IPS DF 4.7 (cell line): ENCODE results near the gene APOL1.
"Not testable (repeated sequence)": the region's sequence is repeated elsewhere in the genome, so short reads cannot be mapped to it uniquely, and the experiment has no call there.

Experiments
- DNase-seq: peaks from one replicate; pipeline ENCODE4 v3.0.0-alpha.2; 2013; ENCODE audit warnings: low spot score; ENCODE audit errors: extremely low read depth

Gene APOL1

GRCh38 chr22:36252754-36253522 lies at the start of gene APOL1:
APOL1 (plus strand) TSS chr22:36253133; CDS start chr22:36254956, 1,823 bp downstream.
- DNase-seq, result no peak

GRCh38 chr22:36203441-36203840 lies 49.5 kb upstream of the APOL1 start:
- not testable (repeated sequence) for DNase-seq

- DNase-seq, result no peak
These were observed 48.8 kb upstream of the APOL1 start for GRCh38 chr22:36204001-36204631.

GRCh38 chr22:36204632-36205015 lies 48.3 kb upstream of the APOL1 start:
- no peak for DNase-seq

GRCh38 chr22:36205573-36205972 lies 47.4 kb upstream of the APOL1 start:
- DNase-seq, result not testable (repeated sequence)

GRCh38 chr22:36206255-36206654 lies 46.7 kb upstream of the APOL1 start:
- no peak for DNase-seq

GRCh38 chr22:36208162-36208765 lies 44.7 kb upstream of the APOL1 start:
- no peak for DNase-seq

- no peak for DNase-seq
These were observed 44.0 kb upstream of the APOL1 start for GRCh38 chr22:36208914-36209313.

GRCh38 chr22:36209488-36209908 lies 43.4 kb upstream of the APOL1 start:
- not testable (repeated sequence) for DNase-seq

- DNase-seq, result no peak
These were observed 42.7 kb upstream of the APOL1 start for GRCh38 chr22:36210224-36210623.

- no peak for DNase-seq
These were observed 41.6 kb upstream of the APOL1 start for GRCh38 chr22:36211237-36211861.

GRCh38 chr22:36212901-36213300 lies 40.0 kb upstream of the APOL1 start:
- DNase-seq, result no peak

- DNase-seq, result no peak
These were observed 39.3 kb upstream of the APOL1 start for GRCh38 chr22:36213586-36213985.

GRCh38 chr22:36215981-36216380 lies 37.0 kb upstream of the APOL1 start:
- DNase-seq, result no peak

GRCh38 chr22:36218648-36219193 lies 34.2 kb upstream of the APOL1 start:
- no peak for DNase-seq

- DNase-seq, result no peak
These were observed 32.4 kb upstream of the APOL1 start for GRCh38 chr22:36220451-36220921.

GRCh38 chr22:36221799-36222751 lies 30.9 kb upstream of the APOL1 start:
- no peak for DNase-seq

- no peak for DNase-seq
These were observed 30.0 kb upstream of the APOL1 start for GRCh38 chr22:36222887-36223450.

GRCh38 chr22:36223504-36223903 lies 29.4 kb upstream of the APOL1 start:
- DNase-seq, result no peak

- DNase-seq, result no peak
These were observed 28.7 kb upstream of the APOL1 start for GRCh38 chr22:36224245-36224644.
